Measurements from ENCODE around the gene FOXO6. TPM values are rescaled to one million over a fixed set of nuclear protein-coding genes. Genes with fewer than 3 reads are reported as not detected.

Gene FOXO6
- total RNA-seq, 2 experiments from 2014 or later = 0.19 to 0.34 TPM

- Mint-ChIP-seq H3K27ac (no peak overlapping the region), H3K27me3 (peaks cover 16% of the 10 kb centered on the region), H3K4me1 (no peaks in the 10 kb centered on the region), H3K9me3 (no peaks in the 10 kb centered on the region), H3K4me3 (no peak overlapping the region), H3K36me3 (no peaks in the 10 kb centered on the region)
- no peak for DNase-seq
Measured at GRCh38 chr1:41407664-41408252, 46.5 kb downstream of the FOXO6 start.

GRCh38 chr1:41408691-41409090 lies 47.5 kb downstream of the FOXO6 start:
- no peaks in the 10 kb centered on the region for H3K36me3 Mint-ChIP-seq

GRCh38 chr1:41409825-41410224 lies 48.6 kb downstream of the FOXO6 start:
- Mint-ChIP-seq H3K4me3 (no peak overlapping the region), H3K9me3 (no peaks in the 10 kb centered on the region), H3K27ac (no peak overlapping the region), H3K4me1 (no peaks in the 10 kb centered on the region), H3K27me3 (peaks cover 7% of the 10 kb centered on the region), H3K36me3 (no peaks in the 10 kb centered on the region)
- DNase-seq = no peak

More at GRCh38 chr1:41408691-41409090, 47.5 kb downstream of the FOXO6 start:
- Mint-ChIP-seq H3K9me3 (no peaks in the 10 kb centered on the region), H3K4me3 (no peak overlapping the region), H3K27me3 (peaks cover 9% of the 10 kb centered on the region), H3K27ac (no peak overlapping the region), H3K4me1 (no peaks in the 10 kb centered on the region)
- no peak for DNase-seq

- Mint-ChIP-seq H3K4me1 (no peaks in the 10 kb centered on the region), H3K9me3 (no peaks in the 10 kb centered on the region)
Measured at GRCh38 chr1:41410462-41410861, 49.2 kb downstream of the FOXO6 start.

GRCh38 chr1:41411229-41411628 lies 50.0 kb downstream of the FOXO6 start:
- H3K27me3 Mint-ChIP-seq = peaks cover 7% of the 10 kb centered on the region

More at GRCh38 chr1:41410462-41410861, 49.2 kb downstream of the FOXO6 start:
- H3K27me3 Mint-ChIP-seq = peaks cover 7% of the 10 kb centered on the region
- H3K27ac Mint-ChIP-seq = no peak overlapping the region
- H3K4me3 Mint-ChIP-seq = no peak overlapping the region
- H3K36me3 Mint-ChIP-seq = no peaks in the 10 kb centered on the region
- no peak for DNase-seq

GRCh38 chr1:41412748-41413147 lies 51.5 kb downstream of the FOXO6 start:
- Mint-ChIP-seq H3K4me1 (no peaks in the 10 kb centered on the region), H3K4me3 (no peak overlapping the region), H3K9me3 (no peaks in the 10 kb centered on the region), H3K27me3 (peaks cover 7% of the 10 kb centered on the region), H3K27ac (no peak overlapping the region), H3K36me3 (no peaks in the 10 kb centered on the region)
- DNase-seq = no peak

More at GRCh38 chr1:41411229-41411628, 50.0 kb downstream of the FOXO6 start:
- no peaks in the 10 kb centered on the region for H3K4me1 Mint-ChIP-seq
- DNase-seq = no peak
- H3K9me3 Mint-ChIP-seq = no peaks in the 10 kb centered on the region
- no peak overlapping the region for H3K4me3 Mint-ChIP-seq
- no peaks in the 10 kb centered on the region for H3K36me3 Mint-ChIP-seq
- no peak overlapping the region for H3K27ac Mint-ChIP-seq

- Mint-ChIP-seq H3K36me3 (no peaks in the 10 kb centered on the region), H3K9me3 (no peaks in the 10 kb centered on the region), H3K4me1 (no peaks in the 10 kb centered on the region), H3K27ac (no peak overlapping the region), H3K4me3 (no peak overlapping the region), H3K27me3 (peaks cover 4% of the 10 kb centered on the region)
- no peak for DNase-seq
Measured at GRCh38 chr1:41413748-41414281, 52.6 kb downstream of the FOXO6 start.

GRCh38 chr1:41414296-41414695 lies 53.1 kb downstream of the FOXO6 start:
- no peak overlapping the region for H3K4me3 Mint-ChIP-seq
- no peak overlapping the region for H3K27ac Mint-ChIP-seq

GRCh38 chr1:41414716-41415306 lies 53.6 kb downstream of the FOXO6 start:
- DNase-seq = no peak
- H3K4me1 Mint-ChIP-seq = no peaks in the 10 kb centered on the region
- no peaks in the 10 kb centered on the region for H3K9me3 Mint-ChIP-seq
- no peak overlapping the region for H3K4me3 Mint-ChIP-seq
- no peaks in the 10 kb centered on the region for H3K36me3 Mint-ChIP-seq
- no peak overlapping the region for H3K27ac Mint-ChIP-seq
- H3K27me3 Mint-ChIP-seq = no peaks in the 10 kb centered on the region

More at GRCh38 chr1:41414296-41414695, 53.1 kb downstream of the FOXO6 start:
- Mint-ChIP-seq H3K9me3 (no peaks in the 10 kb centered on the region), H3K27me3 (peaks cover 4% of the 10 kb centered on the region), H3K36me3 (no peaks in the 10 kb centered on the region), H3K4me1 (no peaks in the 10 kb centered on the region)
- no peak for DNase-seq

- H3K4me3 Mint-ChIP-seq = no peak overlapping the region
- DNase-seq = no peak
- H3K27ac Mint-ChIP-seq = no peak overlapping the region
- no peaks in the 10 kb centered on the region for H3K36me3 Mint-ChIP-seq
- no peaks in the 10 kb centered on the region for H3K9me3 Mint-ChIP-seq
- H3K27me3 Mint-ChIP-seq = no peaks in the 10 kb centered on the region
- no peaks in the 10 kb centered on the region for H3K4me1 Mint-ChIP-seq
Measured at GRCh38 chr1:41416081-41416480, 54.8 kb downstream of the FOXO6 start.

- no peaks in the 10 kb centered on the region for H3K4me1 Mint-ChIP-seq
- peak; percentile 63 for DNase-seq
- no peak overlapping the region for H3K27ac Mint-ChIP-seq
- H3K9me3 Mint-ChIP-seq = no peaks in the 10 kb centered on the region
- no peaks in the 10 kb centered on the region for H3K27me3 Mint-ChIP-seq
- H3K4me3 Mint-ChIP-seq = no peak overlapping the region
- H3K36me3 Mint-ChIP-seq = no peaks in the 10 kb centered on the region
Measured at GRCh38 chr1:41416552-41417334, 55.5 kb downstream of the FOXO6 start.

- no peaks in the 10 kb centered on the region for H3K36me3 Mint-ChIP-seq
- no peak overlapping the region for H3K4me3 Mint-ChIP-seq
- no peak for DNase-seq
- H3K4me1 Mint-ChIP-seq = no peaks in the 10 kb centered on the region
- no peaks in the 10 kb centered on the region for H3K9me3 Mint-ChIP-seq
- no peak overlapping the region for H3K27ac Mint-ChIP-seq
- no peaks in the 10 kb centered on the region for H3K27me3 Mint-ChIP-seq
Measured at GRCh38 chr1:41417335-41417682, 56.1 kb downstream of the FOXO6 start.

GRCh38 chr1:41417746-41418145 lies 56.5 kb downstream of the FOXO6 start:
- no peak overlapping the region for H3K4me3 Mint-ChIP-seq
- H3K36me3 Mint-ChIP-seq = no peaks in the 10 kb centered on the region
- H3K27me3 Mint-ChIP-seq = no peaks in the 10 kb centered on the region
- H3K27ac Mint-ChIP-seq = no peak overlapping the region
- H3K9me3 Mint-ChIP-seq = no peaks in the 10 kb centered on the region
- DNase-seq = no peak
- H3K4me1 Mint-ChIP-seq = no peaks in the 10 kb centered on the region

- DNase-seq = no peak
- Mint-ChIP-seq H3K27me3 (no peaks in the 10 kb centered on the region), H3K4me3 (no peak overlapping the region), H3K36me3 (no peaks in the 10 kb centered on the region), H3K27ac (no peak overlapping the region), H3K9me3 (no peaks in the 10 kb centered on the region), H3K4me1 (no peaks in the 10 kb centered on the region)
Measured at GRCh38 chr1:41418857-41419583, 57.8 kb downstream of the FOXO6 start.
